ENCODE measurements around the gene STK32C.
A peak's percentile ranks its signal among the peaks of the same experiment; 100 is the strongest.
"Not testable (repeated sequence)": the region's sequence is repeated elsewhere in the genome, so short reads cannot be mapped to it uniquely, and the experiment has no call there.

STK32C gene

GRCh38 chr10:132279873-132280645, 27.7 kb downstream of the STK32C start:
- no peak for DNase-seq

- no peak for DNase-seq
Observed at GRCh38 chr10:132277311-132277741, 30.4 kb downstream of the STK32C start.

- DNase-seq: no peak
Observed at GRCh38 chr10:132276706-132277105, 31.0 kb downstream of the STK32C start.

GRCh38 chr10:132276179-132276675, 31.5 kb downstream of the STK32C start:
- DNase-seq: no peak

- no peak for DNase-seq
Observed at GRCh38 chr10:132275426-132276178, 32.1 kb downstream of the STK32C start.

GRCh38 chr10:132274986-132275385, 32.8 kb downstream of the STK32C start:
- DNase-seq: no peak

- no peak for DNase-seq
Observed at GRCh38 chr10:132274581-132274980, 33.2 kb downstream of the STK32C start.

GRCh38 chr10:132273966-132274365, 33.8 kb downstream of the STK32C start:
- no peak for DNase-seq

- no peak for DNase-seq
Observed at GRCh38 chr10:132273304-132273944, 34.3 kb downstream of the STK32C start.

GRCh38 chr10:132272231-132272971, 35.3 kb downstream of the STK32C start:
- peak; percentile 81 for DNase-seq

GRCh38 chr10:132271458-132272230, 36.1 kb downstream of the STK32C start:
- DNase-seq: no peak

- peak; percentile 19 for DNase-seq
Observed at GRCh38 chr10:132270721-132271457, 36.9 kb downstream of the STK32C start.

GRCh38 chr10:132270256-132270655, 37.5 kb downstream of the STK32C start:
- DNase-seq: no peak

- DNase-seq: peak; percentile 16
Observed at GRCh38 chr10:132269266-132270230, 38.2 kb downstream of the STK32C start.

GRCh38 chr10:132267916-132268315, 39.8 kb downstream of the STK32C start:
- DNase-seq: not testable (repeated sequence)

GRCh38 chr10:132266594-132267161, 41.1 kb downstream of the STK32C start:
- peak; percentile 27 for DNase-seq

- DNase-seq: no peak
Observed at GRCh38 chr10:132265890-132266496, 41.8 kb downstream of the STK32C start.

GRCh38 chr10:132264966-132265889, 42.5 kb downstream of the STK32C start:
- peak; percentile 48 for DNase-seq
